Measurements from ENCODE around the gene LMAN2L. TPM values are rescaled to one million over a fixed set of nuclear protein-coding genes. Genes with fewer than 3 reads are reported as not detected.
A peak's percentile ranks its signal among the peaks of the same experiment; 100 is the strongest.

LMAN2L gene
- 10 to 100 TPM; 13.5 to 24.7 TPM for total RNA-seq

- H3K36me3 ChIP-seq = no peaks in the 10 kb centered on the region
Observed at GRCh38 chr2:96739633-96740428, at the start of gene LMAN2L. TSS of gene LMAN2L (minus strand) at chr2:96740064. CDS start at chr2:96740040, 24 bp downstream.

GRCh38 chr2:96789245-96789617, 49.4 kb upstream of the LMAN2L start:
- Histone ChIP-seq H3K9ac (ENCODE audit: low read depth in 2 of 2, low read length in 2 of 2) (peak overlapping the region in 1 of 2 donors; percentile 92), H3K4me3 (peak overlapping the region; percentile 9), H3K27me3 (no peaks in the 10 kb centered on the region), H3K4me1 (peaks cover 20% of the 10 kb centered on the region), H3K9me3 (no peaks in the 10 kb centered on the region), H3K27ac (peak overlapping the region; percentile 90), H3K36me3 (no peaks in the 10 kb centered on the region)
- DNase-seq = no peak
- TF ChIP-seq CTCF (IDR thresholded peaks at IDR 0.05) = no peak
- intact Hi-C loops (cut with DNase I) = no loop called here

More at GRCh38 chr2:96739633-96740428, at the start of gene LMAN2L:
- intact Hi-C loops (cut with DNase I) = loop anchor here (10.0 kb wide), 1 partner anchor 105 kb away; the partner anchor contains the start of gene KANSL3
- peaks cover 13% of the 10 kb centered on the region for H3K4me1 ChIP-seq
- DNase-seq = peak; percentile 99
- no peak for TF ChIP-seq CTCF (IDR thresholded peaks at IDR 0.05)
- H3K4me3 ChIP-seq = peak within 1 kb of the TSS; percentile 87
- H3K9ac ChIP-seq (ENCODE audit: low read depth in 2 of 2, low read length in 2 of 2) = peak within 1 kb of the TSS; percentile 48 to 84
- no peaks in the 10 kb centered on the region for H3K9me3 ChIP-seq
- H3K27ac ChIP-seq = peak within 1 kb of the TSS; percentile 64
- H3K27me3 ChIP-seq = no peaks in the 10 kb centered on the region

- peak overlapping the region; percentile 51 to 92 for H3K9ac ChIP-seq (ENCODE audit: low read depth in 2 of 2, low read length in 2 of 2)
- peak overlapping the region; percentile 9 for H3K4me3 ChIP-seq
- H3K9me3 ChIP-seq = no peaks in the 10 kb centered on the region
- H3K27ac ChIP-seq = peak overlapping the region; percentile 90
- TF ChIP-seq CTCF (IDR thresholded peaks at IDR 0.05) = no peak
- no peaks in the 10 kb centered on the region for H3K27me3 ChIP-seq
- no peaks in the 10 kb centered on the region for H3K36me3 ChIP-seq
- intact Hi-C loops (cut with DNase I) = no loop called here
- peak; percentile 91 for DNase-seq
- peaks cover 20% of the 10 kb centered on the region for H3K4me1 ChIP-seq
Observed at GRCh38 chr2:96788442-96789244, 48.8 kb upstream of the LMAN2L start.

GRCh38 chr2:96787411-96787810, 47.5 kb upstream of the LMAN2L start:
- Histone ChIP-seq H3K9ac (ENCODE audit: low read depth in 2 of 2, low read length in 2 of 2) (peak overlapping the region in 1 of 2 donors; percentile 46), H3K27ac (peak overlapping the region; percentile 90), H3K36me3 (no peaks in the 10 kb centered on the region), H3K9me3 (no peaks in the 10 kb centered on the region), H3K4me3 (no peak overlapping the region), H3K4me1 (peaks cover 20% of the 10 kb centered on the region), H3K27me3 (no peaks in the 10 kb centered on the region)
- TF ChIP-seq CTCF (IDR thresholded peaks at IDR 0.05) = no peak
- no peak for DNase-seq
- intact Hi-C loops (cut with DNase I) = no loop called here

GRCh38 chr2:96783388-96783787, 43.5 kb upstream of the LMAN2L start:
- Histone ChIP-seq H3K4me3 (no peak overlapping the region), H3K4me1 (peaks cover 20% of the 10 kb centered on the region), H3K36me3 (no peaks in the 10 kb centered on the region), H3K9me3 (no peaks in the 10 kb centered on the region), H3K27me3 (no peaks in the 10 kb centered on the region), H3K27ac (no peak overlapping the region), H3K9ac (ENCODE audit: low read depth in 2 of 2, low read length in 2 of 2) (no peak overlapping the region)
- intact Hi-C loops (cut with DNase I) = no loop called here
- no peak for TF ChIP-seq CTCF (IDR thresholded peaks at IDR 0.05)
- DNase-seq = no peak

Data from colonic mucosa (tissue), 4 donors.